GM18507 (cell line): ENCODE measurements around the gene CTNNA2.

Experiments used
- DNase-seq: peaks from one replicate; pipeline ENCODE4 v3.0.0; 2011; ENCODE audit warnings: low read depth; ENCODE audit not compliant: insufficient read length; ENCODE audit errors: extremely low spot score
- FAIRE-seq: peaks from 2 replicates; lab custom pipeline; 2011; peaks lifted over from hg19 to GRCh38; lab: Jason Lieb, UNC

CTNNA2 gene

GRCh38 chr2:80258793-80259192 is 745.9 kb downstream of the CTNNA2 start:
- DNase-seq: no peak
- no peak for FAIRE-seq

DNA sequence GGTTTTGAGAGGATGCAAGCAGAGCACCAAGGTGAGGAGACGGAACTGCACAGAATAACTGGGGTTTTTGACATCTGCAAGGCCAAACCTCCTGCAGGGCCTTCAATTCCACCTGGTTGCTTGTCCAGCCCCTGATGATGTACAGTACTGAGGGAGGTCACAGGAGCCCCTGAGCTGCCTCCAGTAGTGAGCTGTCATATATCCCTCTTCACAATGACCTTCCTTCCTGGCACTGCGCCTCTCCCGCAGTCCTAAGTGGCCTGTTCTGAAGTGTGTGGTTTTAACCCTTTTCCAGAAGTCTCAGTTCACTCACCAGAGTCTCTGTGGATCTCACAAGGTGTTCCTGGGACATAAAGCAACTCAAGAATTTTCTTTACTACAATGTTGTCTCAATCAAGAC is 746.4 kb downstream of the CTNNA2 start:
- FAIRE-seq: no peak
- DNase-seq: no peak

GRCh38 chr2:80266231-80266630 is 753.4 kb downstream of the CTNNA2 start:
- FAIRE-seq: no peak
- no peak for DNase-seq

- FAIRE-seq (no peak), DNase-seq (no peak)
These were observed 757.0 kb downstream of the CTNNA2 start for GRCh38 chr2:80269806-80270205.

- DNase-seq (no peak), FAIRE-seq (no peak)
These were observed 767.7 kb downstream of the CTNNA2 start for GRCh38 chr2:80280598-80280997.

- FAIRE-seq (no peak), DNase-seq (no peak)
These were observed 768.2 kb downstream of the CTNNA2 start for GRCh38 chr2:80281049-80281448.

GRCh38 chr2:80288576-80288975 is 775.7 kb downstream of the CTNNA2 start:
- FAIRE-seq: no peak
- DNase-seq: no peak

- no peak for FAIRE-seq
- no peak for DNase-seq
These were observed 778.8 kb downstream of the CTNNA2 start for GRCh38 chr2:80291656-80292055.

DNA sequence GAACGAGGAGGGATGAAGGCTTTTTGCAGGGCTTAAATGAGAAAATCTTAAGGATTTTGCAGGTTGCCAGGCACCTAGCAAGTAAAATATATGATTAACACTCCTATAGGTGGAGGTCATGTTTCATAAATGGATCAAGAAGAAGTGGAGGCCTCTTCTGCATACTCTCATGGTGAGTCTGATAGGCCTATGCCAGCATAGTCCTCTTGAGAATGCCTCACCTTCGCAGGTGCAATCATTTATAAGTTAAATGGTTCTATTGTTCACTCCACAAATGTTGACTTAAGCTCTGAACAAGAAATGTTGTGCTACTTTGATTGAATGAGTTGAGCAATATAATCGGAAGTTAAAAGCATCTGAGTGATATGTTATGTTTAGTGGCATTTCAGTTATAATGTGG is 779.6 kb downstream of the CTNNA2 start:
- no peak for FAIRE-seq
- DNase-seq: no peak

DNA sequence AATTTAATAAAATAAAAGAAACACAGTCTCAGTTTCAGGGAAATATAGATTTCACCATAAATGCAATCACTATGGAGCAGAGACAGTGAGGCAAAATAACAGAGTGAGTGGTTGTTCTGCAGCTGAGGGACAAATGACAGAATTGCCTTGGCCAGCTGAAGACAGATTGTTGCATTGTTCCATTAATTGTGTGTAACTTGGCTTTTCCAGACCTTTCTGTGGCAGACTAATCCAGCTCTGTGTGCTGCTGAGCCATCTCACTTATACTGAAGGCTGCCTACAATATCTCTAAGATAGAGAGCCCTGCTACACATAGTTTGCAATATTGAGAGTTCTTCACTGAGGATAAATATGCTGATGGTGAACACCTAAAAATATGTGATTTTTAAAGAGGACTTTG is 780.2 kb downstream of the CTNNA2 start:
- FAIRE-seq (no peak), DNase-seq (no peak)

GRCh38 chr2:80298954-80299353 is 786.1 kb downstream of the CTNNA2 start:
- FAIRE-seq (no peak), DNase-seq (no peak)

GRCh38 chr2:80299661-80300060 is 786.8 kb downstream of the CTNNA2 start:
- FAIRE-seq (no peak), DNase-seq (no peak)

GRCh38 chr2:80300346-80300745 is 787.5 kb downstream of the CTNNA2 start:
- FAIRE-seq: no peak
- no peak for DNase-seq

DNA sequence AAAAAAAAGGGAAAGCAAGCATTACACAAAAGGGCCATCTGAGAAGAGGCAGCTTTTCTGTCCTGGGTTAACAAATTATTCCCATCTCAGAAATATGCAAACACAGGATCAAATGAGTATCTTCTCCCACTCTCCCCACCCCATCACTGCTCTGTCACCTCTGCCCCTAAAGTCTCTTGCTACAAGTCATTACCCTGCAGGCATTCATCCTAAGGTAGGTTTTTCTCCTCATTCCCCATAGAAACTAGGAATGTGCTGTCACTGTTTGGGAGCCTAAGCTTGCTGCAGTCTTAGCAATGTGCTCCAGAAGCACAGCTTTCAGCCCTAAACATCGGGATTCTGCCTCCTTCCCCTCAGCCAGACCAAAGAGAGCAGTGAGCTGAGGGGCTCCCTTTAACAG is 788.1 kb downstream of the CTNNA2 start:
- FAIRE-seq: no peak
- DNase-seq: no peak

- FAIRE-seq: no peak
These were observed 789.1 kb downstream of the CTNNA2 start for GRCh38 chr2:80302001-80302313.

DNA sequence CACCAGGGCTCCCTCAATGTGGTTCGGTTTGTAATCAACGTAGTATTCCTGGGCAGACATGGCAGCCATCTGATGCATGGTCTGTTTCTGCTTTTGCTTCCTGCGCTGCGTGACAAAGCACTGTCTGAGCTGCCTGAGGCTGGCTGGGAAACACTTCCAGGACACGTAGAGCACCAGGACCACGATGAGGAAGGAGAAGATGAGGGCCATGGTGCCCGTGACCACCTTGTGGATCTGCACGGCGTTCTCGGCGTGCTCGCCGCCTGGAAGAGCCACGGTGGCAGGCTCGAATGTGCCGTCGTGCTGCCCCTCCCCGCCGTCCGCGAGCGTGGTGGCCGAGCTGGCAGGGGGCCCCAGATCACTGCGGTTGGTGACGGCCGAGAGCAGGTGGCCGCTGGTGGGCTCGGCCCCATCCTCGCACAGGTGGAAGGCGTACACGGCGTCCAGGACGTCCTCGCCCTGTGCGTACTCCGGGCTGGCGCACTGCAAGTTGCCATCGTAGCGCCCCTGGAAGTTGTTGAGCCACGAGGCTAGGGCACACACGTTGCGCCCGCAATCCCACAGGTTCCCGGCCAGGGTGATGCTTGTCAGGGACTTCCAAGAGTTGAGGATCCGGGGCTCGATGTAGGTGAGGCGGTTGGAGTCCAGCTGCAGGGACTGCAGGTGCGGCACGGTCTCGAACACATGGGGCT is 789.6 kb downstream of the CTNNA2 start:
- no peak for FAIRE-seq
- DNase-seq: no peak

More at GRCh38 chr2:80302001-80302313, 789.1 kb downstream of the CTNNA2 start:
- no peak for DNase-seq

GRCh38 chr2:80303006-80303908 is 790.4 kb downstream of the CTNNA2 start:
- FAIRE-seq: no peak
- no peak for DNase-seq

- DNase-seq (no peak), FAIRE-seq (no peak)
These were observed 791.3 kb downstream of the CTNNA2 start, which contains the start of gene LRRTM1 for GRCh38 chr2:80303909-80304837. Gene LRRTM1, minus strand, starts transcription at chr2:80304752. Its CDS starts 933 bp downstream, at chr2:80303819.

DNA sequence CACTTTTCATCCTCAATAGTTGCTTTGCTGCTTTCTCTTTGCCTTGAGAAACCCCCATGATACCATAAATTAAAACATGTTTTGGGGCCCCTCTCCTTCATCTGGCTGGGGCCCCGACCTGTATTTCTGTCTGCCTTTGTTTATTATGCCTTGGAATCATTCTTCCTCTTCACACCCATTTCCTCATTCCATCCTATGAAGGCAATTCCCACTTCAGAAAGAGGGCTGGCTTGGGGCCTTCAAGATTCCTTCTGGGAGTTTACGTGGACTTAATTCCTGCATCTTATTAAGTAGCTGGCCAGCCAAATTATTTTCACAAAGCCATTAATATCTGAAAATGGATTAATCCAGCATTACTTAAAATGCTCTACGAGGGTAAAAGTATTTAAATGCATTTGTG is 798.5 kb downstream of the CTNNA2 start:
- no peak for FAIRE-seq
- no peak for DNase-seq

DNA sequence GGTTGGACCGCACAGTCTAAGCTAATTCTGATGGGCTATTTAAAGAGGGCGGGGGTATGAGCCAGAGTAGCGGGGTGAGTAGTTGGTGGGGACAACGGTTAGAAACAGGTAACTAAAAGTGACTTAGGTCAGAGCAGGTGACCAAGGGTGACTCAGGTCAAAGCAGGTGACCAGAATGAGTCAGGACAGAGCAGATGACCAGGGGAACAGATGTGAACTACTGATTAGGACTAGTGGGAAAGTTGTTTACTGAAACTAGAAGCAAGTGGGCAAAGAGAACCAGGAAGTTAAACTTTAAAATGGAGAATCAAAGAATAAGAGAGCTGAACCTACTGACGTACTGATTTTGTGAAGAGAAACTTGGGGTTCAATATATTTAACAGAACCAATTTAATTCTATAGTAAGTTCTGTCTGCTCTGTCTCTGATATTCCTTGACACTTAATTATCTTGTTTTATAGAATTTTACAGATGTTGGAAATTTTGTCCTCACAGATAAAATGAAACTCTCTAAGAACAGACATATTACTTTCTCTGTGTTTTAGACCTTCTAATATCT is 799.5 kb downstream of the CTNNA2 start:
- no peak for FAIRE-seq
- no peak for DNase-seq
